Activated CD8-positive, alpha-beta memory T cell treated with anti-CD3 and anti-CD28 coated beads, Interleukin-2, amount 50 U/mL, for 24 hours (primary cell): Measurements from ENCODE around the gene ST6GALNAC5.

Experiments
- DNase-seq: peaks from one replicate; pipeline ENCODE4 v3.0.0-alpha.2; 2020; ENCODE audit errors: extremely low read depth

ST6GALNAC5 gene

GRCh38 chr1:77047978-77048614 lies 180.8 kb downstream of the ST6GALNAC5 start:
- DNase-seq, result no peak

GRCh38 chr1:77048615-77049005 lies 181.3 kb downstream of the ST6GALNAC5 start:
- no peak for DNase-seq

- DNase-seq, result no peak
These were observed 184.1 kb downstream of the ST6GALNAC5 start for GRCh38 chr1:77051425-77051824.

- DNase-seq, result no peak
These were observed 189.2 kb downstream of the ST6GALNAC5 start for GRCh38 chr1:77056525-77056924.

- DNase-seq, result no peak
These were observed 190.8 kb downstream of the ST6GALNAC5 start for GRCh38 chr1:77057994-77058585.

- no peak for DNase-seq
These were observed 192.7 kb downstream of the ST6GALNAC5 start for GRCh38 chr1:77060000-77060399.

- no peak for DNase-seq
These were observed 193.9 kb downstream of the ST6GALNAC5 start for GRCh38 chr1:77061162-77061561.

- no peak for DNase-seq
These were observed 195.8 kb downstream of the ST6GALNAC5 start for GRCh38 chr1:77063118-77063517.

GRCh38 chr1:77064246-77064645 lies 197.0 kb downstream of the ST6GALNAC5 start:
- no peak for DNase-seq

- no peak for DNase-seq
These were observed 198.5 kb downstream of the ST6GALNAC5 start for GRCh38 chr1:77065693-77066342.

- no peak for DNase-seq
These were observed 200.7 kb downstream of the ST6GALNAC5 start for GRCh38 chr1:77068013-77068412.

GRCh38 chr1:77076759-77077158 lies 209.5 kb downstream of the ST6GALNAC5 start:
- DNase-seq, result no peak

GRCh38 chr1:77081834-77082233 lies 214.6 kb downstream of the ST6GALNAC5 start:
- no peak for DNase-seq

- no peak for DNase-seq
These were observed 217.2 kb downstream of the ST6GALNAC5 start for GRCh38 chr1:77084457-77084856.

GRCh38 chr1:77085109-77085508 lies 217.8 kb downstream of the ST6GALNAC5 start:
- no peak for DNase-seq

GRCh38 chr1:77089756-77090155 lies 222.5 kb downstream of the ST6GALNAC5 start:
- no peak for DNase-seq

- DNase-seq, result no peak
These were observed 228.0 kb downstream of the ST6GALNAC5 start for GRCh38 chr1:77095236-77095635.

- DNase-seq, result no peak
These were observed 229.4 kb downstream of the ST6GALNAC5 start for GRCh38 chr1:77096496-77097255.

GRCh38 chr1:77100875-77101274 lies 233.6 kb downstream of the ST6GALNAC5 start:
- DNase-seq, result no peak

GRCh38 chr1:77103486-77103885 lies 236.2 kb downstream of the ST6GALNAC5 start:
- no peak for DNase-seq

- DNase-seq, result no peak
These were observed 237.4 kb downstream of the ST6GALNAC5 start for GRCh38 chr1:77104672-77105071.
